Ammon's horn (tissue), 1 donor: Measurements from ENCODE around the gene ANTKMT.
"Not testable (repeated sequence)": the region's sequence is repeated elsewhere in the genome, so short reads cannot be mapped to it uniquely, and the experiment has no call there.

Experiments
- DNase-seq: peaks from one replicate; pipeline ENCODE4 v3.0.0-alpha.2; 2016; ENCODE audit warnings: low spot score

Gene ANTKMT

DNA sequence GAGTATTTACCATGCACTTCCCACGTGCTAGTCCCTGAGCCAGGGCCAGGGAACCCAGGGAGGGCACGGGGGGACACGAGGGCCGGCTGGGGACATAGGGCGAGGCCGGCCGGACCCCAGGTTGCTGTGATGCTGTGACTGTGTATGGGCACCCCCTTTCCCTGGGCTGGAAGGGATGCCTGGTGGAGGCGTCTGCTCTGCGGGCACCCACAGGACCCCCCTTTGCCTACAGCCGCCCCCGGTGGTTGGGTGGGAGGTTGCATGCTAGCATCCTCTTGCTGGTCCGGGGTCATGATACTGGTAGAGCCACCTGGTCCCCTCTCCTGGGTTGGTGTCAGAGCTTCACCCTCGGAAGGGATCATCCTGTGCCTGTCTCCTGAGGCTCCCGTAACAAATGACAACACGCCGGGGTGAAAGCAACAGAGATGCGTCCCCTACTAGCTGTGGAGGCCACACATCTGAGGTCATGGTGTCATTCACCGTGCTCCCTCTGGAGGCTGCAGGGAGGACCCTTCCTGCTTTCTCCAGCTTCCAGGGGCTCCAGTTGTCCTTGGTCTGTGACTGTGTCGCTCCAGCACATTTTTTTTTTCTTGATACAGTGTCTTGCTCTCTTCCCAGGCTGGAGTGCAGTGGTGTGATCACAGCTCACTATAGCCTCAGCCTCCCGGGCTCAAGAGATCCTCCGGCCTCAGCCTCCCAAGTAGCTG, 23.0 kb downstream of the ANTKMT start:
- DNase-seq = no peak

DNA sequence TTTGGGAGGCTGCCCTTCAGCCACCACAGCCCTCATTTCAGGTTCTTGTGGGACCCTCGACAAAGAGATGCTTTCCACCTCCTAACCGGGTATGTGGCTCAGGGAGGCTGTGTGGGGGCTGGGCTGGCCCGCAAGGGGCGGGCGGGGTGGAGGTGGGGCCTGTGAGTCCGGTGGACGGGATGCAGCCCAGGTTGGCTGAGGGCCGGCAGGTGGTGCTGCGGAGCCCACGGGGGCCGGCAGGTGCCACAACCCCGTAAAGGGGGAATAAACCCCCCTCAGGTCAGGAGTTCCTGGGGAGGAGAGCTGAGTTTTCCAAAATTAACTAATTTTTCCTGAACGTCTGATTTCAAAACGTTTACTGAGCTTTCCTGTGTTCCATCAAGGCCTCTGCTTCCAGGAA, 24.8 kb downstream of the ANTKMT start:
- no peak for DNase-seq

GRCh38 chr16:746637-747036, 25.7 kb downstream of the ANTKMT start:
- DNase-seq = no peak

- DNase-seq = no peak
Observed at GRCh38 chr16:747978-748746, 27.2 kb downstream of the ANTKMT start.

DNA sequence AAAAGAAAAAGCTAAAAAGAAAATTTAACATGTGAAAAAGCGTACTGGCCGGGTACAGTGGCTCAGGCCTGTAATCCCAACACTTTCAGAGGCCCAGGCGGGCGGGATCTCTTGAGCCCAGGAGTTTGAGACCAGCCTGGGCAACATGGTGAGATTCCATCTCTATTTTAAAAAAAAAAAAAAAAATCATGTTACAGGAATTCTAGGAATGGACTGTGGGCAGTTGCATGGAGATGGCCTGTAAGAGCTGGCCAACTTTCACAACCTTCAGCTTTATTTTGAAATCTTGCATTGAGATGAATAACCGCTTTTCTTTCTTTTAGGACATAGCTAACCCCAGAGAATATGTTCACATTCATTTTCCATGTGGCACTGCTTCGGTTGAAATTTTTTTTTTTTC, 28.1 kb downstream of the ANTKMT start:
- DNase-seq = no peak

DNA sequence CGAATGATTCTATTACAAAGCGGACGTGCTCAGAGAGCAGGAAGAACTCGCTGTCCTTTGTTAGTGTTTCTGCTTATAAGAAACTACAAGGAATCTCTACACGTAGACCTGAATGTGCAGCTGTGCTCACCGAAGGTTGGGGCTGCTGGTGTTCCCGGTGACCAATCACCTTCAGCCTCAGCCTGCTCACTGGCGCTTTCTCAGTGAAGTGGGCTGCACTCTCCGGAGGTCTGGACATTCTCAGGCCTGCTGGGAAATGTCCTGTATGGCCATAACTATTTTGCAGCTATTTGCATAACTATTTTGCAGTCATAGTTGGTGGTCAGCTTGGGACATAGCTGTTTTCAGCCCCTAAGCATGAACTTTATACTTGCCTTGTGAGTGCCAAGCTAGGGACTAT, 29.5 kb downstream of the ANTKMT start:
- DNase-seq = no peak

DNA sequence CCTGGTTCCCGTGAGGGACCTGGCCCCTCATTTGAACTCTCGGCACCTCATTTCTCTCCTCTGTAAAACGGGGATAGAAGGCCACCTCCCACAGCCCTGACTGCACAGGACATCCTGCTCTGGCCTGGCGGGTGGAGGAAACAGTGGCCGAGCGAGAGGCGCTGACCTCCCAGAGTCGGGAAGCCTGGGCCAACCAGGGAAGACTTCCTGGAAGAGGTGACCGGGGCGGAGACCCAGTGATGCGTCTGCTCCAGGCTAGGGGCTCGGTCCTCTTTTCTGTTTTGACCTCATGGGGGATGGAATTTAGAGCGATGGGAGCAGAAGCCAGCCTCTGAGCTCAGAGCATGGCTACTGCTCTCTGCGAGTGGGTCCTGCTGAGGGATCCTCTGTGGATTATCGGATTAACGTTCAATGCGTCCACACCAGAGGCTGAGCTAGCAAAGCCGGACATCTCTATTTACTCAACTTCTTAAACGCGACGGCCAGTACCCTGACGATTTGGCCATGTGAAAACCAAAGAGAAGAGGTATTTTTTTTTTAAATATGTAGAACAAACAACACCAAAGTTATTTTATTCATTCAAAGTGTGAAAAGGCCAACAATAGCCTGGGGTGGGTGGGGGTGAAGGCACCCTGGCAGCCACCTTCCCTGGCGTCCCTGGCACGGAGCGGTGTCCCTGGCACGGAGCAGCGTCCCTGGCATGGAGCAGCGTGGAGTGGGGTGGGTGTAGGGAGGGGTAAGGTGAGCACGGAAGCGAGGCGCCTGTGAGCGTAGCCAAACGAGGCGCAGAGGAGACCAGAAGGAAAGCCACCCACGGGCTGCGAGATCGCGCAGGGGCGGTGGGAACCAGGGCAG, 30.4 kb downstream of the ANTKMT start:
- DNase-seq = peak; percentile 39

DNA sequence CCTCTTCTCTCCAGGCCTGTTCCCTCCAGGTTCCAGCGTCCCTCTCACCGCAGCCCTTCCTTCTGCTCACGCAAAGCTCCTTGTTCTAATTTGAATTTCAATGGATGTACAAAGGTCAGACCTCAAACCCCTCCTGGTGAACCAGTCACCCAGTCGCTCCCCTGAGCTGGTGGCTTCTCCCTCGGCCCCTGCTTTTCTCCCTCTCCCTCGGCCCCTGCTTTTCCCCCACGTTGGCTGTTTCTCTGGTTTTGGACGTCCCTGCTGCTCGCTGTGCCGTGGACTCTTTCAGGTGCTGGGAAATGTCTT, 31.0 kb downstream of the ANTKMT start:
- no peak for DNase-seq

- not testable (repeated sequence) for DNase-seq
Observed at GRCh38 chr16:754121-754607, 33.2 kb downstream of the ANTKMT start.

- no peak for DNase-seq
Observed at GRCh38 chr16:754656-755055, 33.7 kb downstream of the ANTKMT start.

DNA sequence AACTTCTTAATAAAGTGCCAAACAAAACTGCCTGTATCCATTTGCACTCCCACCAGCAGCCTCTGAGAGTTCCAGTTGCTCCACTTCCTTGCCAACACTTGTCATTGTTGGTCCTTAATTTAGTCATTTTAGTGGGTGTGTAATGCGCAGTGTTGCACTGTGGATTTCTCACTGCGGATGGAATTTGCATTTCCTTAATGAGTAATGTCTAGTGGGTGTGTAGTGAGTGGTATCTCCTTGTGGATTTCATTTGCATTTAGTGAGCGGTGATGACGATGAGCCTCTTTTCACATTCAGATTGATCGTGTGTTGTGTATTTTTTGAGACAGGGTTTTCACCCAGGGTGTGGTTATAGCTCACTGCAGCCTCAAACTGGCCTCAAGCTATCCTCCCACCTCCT, 35.5 kb downstream of the ANTKMT start:
- DNase-seq = no peak

- no peak for DNase-seq
Observed at GRCh38 chr16:759110-759910, 38.4 kb downstream of the ANTKMT start.

GRCh38 chr16:760065-760464, 39.1 kb downstream of the ANTKMT start:
- no peak for DNase-seq

- DNase-seq = no peak
Observed at GRCh38 chr16:760545-761343, 39.8 kb downstream of the ANTKMT start, which contains the start of gene MSLN. Gene MSLN, plus strand, starts transcription at chr16:760734. Its CDS starts 1,947 bp downstream, at chr16:762681.

DNA sequence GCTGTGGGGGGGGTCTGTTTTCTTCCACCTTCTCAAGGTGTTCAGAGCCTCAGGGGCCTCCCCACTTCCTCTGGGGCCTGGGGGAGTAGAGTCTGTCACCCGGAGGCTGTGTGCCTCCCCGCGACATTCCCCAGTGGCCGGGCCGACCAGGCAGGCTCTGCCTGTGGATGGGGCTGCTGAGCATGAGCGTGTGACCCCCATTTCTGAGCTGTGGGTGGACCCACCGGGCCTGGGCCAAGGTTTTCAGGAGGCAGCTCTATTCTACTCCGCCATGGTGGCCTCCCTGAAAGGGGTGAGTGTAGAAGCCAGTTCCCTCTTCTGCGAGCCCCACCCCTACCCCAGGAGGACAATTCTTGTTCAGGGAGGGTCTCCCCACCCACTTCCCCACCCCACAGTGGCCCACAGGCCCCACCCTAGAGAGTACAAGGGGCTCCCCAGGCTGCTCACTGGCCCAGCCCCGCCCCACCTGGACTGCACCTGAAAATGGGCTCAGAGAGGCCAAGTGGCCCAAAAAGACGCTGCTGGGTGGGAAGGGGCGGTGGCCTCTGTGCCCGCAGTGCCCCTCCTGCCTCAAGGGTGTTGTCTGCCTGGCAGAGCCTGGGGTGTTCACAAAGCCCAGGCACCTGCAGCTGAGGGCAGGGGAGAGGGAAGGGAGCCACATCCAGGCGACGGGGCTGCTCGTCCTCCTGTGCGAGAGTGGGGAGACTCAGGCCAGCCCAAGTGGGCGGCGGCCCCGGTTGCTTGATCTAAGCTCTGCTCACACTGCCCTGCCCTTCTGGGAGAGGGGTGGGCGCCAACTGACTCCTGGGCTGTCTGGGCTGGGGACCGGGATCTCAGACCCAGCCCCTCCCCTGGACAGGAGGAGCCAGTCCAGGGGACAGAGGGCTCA, 40.9 kb downstream of the ANTKMT start:
- DNase-seq = no peak

DNA sequence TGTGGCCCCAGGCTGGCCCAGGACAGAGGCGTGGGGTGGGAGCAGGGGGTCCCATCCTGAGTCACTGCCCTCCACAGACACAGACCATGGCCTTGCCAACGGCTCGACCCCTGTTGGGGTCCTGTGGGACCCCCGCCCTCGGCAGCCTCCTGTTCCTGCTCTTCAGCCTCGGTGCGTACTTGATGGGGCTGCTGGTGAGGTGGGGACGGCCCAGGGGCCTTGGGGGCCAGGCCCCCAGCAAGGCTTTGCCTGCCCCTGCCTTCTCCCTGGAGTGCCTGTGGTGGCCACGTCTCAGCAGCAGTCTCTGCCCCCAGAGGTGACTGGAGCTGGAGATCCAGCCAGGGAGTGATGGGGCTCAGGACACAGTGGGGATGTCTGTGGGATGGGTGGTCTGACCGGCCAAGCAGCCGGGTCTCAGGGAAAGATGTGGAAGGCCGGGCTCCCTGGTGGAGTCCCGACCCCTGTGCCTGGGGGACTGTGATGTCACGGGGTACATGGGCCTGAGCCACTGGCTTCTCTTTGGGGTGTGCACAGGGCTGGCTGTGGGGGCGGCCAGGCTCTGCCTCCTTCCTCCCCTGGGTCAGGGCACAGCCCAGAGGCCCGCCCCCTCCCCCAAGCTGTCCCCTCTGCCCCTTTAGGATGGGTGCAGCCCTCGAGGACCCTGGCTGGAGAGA, 41.8 kb downstream of the ANTKMT start:
- DNase-seq = no peak

GRCh38 chr16:763369-764183, 42.6 kb downstream of the ANTKMT start:
- DNase-seq = no peak

- DNase-seq = no peak
Observed at GRCh38 chr16:764184-764750, 43.3 kb downstream of the ANTKMT start.
